ENCODE results near the gene PCP2.

PCP2 gene

DNA sequence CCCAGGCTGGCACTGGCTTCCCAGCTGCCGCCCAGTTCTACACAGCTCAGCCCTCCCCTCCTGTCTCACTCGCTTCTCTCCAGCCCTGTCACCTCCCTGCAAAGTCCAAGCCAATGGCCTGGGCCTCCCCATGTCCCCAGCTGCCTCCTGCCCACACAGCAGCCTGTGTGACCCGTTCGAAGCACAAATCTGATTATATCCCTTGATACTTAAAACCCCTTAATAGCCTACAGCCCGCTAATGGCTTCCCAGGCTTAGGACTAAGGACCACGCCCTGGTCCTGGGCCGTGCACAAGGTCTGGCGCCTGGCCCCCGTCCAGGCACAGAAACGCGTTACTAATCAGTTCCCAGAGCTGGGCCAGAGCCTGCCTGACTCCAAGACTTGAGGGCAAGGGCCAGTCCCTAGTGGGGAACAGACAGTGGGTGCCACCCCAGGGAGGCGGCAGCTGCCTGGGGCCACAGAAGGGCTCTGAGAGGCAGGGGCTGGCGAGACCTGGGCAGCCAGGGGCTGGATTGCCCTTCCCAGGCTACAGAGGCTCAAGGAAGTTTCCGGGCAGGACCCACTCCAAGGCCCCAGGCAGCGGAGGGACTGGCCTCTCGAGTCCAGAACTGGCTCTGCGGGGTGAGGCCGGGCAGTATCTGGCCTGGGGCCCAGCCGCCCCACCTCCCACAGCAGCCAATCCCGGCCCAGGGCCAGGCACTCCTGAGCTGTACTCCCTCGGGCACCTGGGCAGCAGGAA, 14.6 kb downstream of the PCP2 start:
- DNase-seq (ENCODE audit: low read depth in 2 of 2): no peak

DNA sequence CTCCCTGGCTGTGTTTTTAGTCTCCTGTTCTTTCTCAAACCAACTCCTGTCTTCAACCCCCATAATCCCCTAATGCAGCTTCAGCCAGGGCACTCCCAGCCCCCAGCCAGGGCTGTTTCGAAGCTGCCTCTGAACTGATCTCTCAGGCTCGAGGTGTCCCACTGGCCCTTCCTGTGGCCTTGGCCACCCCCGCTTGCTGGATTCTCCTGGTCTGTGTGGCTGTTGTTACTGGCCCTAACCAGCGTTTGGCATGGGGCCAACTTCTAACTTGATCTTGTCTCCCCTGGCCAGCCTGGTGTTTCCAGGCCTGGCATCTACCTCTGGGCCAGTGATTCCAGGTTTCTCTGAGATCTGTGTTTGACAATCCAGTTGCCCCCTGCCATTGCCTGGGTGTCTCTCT, 15.2 kb downstream of the PCP2 start:
- DNase-seq (ENCODE audit: low read depth in 2 of 2): no peak

DNA sequence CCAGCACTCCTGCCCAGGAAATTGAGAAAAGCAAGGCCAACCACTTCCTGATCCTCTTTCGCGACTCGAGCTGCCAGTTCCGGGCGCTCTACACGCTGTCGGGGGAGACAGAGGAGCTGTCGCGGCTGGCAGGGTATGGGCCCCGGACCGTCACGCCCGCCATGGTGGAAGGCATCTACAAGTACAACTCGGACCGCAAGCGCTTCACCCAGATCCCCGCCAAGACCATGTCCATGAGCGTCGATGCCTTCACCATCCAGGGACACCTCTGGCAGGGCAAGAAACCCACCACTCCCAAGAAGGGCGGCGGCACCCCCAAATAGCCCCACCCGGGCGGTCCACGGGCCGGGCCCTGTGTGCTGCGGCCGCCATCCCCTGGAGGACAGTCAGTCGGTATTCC, 15.8 kb downstream of the PCP2 start:
- no peak for DNase-seq (ENCODE audit: low read depth in 2 of 2)

DNA sequence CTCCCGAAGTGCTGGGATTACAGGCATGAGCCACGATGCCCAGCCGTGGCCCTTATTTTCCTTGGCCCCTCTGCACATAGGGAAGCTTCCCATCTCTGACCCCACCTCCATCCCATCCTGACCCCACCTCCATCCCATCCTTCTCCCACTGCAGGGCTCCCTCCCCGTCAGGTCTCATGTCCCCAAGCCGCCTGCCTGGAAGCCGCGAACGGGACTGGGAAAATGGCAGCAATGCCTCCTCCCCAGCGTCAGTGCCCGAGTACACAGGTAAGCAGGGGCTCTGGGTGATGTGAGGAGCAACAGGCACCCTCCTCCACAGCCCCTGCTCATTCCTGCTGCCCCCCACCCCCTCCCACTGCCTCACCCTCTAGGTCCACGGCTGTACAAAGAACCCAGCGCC, 16.3 kb downstream of the PCP2 start:
- DNase-seq (ENCODE audit: low read depth in 2 of 2): no peak

DNA sequence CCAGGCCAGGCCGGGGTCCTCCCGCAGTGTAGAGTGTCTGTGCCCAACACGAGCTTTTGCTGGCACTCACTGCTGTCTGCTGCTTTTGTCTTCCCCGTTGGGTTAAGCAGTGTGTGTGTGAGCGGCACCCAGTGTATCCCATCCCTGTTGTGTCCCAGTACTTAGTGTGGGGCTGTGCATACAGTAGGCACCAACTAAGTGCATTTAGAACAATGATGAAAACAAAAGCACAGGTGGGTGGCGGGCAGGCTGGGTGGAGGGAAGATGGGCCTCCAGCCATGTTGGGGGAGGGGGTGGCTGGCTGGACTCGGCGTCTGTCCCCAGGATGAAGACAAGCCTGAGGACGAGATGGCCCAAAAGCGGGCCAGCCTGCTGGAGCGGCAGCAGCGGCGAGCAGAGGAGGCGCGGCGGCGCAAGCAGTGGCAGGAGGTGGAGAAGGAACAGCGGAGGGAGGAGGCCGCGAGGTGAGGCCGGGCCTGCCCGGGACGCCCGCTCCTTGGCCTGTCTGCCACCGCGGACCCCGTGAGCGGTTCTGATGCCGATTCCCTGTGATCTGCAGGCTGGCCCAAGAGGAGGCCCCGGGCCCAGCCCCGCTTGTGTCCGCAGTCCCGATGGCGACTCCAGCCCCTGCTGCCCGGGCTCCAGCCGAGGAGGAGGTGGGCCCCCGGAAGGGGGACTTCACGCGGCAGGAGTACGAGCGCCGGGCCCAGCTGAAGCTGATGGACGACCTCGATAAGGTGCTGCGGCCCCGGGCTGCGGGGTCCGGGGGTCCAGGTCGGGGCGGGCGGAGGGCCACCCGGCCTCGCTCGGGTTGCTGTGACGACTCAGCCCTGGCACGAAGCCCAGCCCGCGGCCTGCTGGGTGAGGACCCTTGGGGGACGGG, 18.4 kb downstream of the PCP2 start:
- no peak for DNase-seq (ENCODE audit: low read depth in 2 of 2)

DNA sequence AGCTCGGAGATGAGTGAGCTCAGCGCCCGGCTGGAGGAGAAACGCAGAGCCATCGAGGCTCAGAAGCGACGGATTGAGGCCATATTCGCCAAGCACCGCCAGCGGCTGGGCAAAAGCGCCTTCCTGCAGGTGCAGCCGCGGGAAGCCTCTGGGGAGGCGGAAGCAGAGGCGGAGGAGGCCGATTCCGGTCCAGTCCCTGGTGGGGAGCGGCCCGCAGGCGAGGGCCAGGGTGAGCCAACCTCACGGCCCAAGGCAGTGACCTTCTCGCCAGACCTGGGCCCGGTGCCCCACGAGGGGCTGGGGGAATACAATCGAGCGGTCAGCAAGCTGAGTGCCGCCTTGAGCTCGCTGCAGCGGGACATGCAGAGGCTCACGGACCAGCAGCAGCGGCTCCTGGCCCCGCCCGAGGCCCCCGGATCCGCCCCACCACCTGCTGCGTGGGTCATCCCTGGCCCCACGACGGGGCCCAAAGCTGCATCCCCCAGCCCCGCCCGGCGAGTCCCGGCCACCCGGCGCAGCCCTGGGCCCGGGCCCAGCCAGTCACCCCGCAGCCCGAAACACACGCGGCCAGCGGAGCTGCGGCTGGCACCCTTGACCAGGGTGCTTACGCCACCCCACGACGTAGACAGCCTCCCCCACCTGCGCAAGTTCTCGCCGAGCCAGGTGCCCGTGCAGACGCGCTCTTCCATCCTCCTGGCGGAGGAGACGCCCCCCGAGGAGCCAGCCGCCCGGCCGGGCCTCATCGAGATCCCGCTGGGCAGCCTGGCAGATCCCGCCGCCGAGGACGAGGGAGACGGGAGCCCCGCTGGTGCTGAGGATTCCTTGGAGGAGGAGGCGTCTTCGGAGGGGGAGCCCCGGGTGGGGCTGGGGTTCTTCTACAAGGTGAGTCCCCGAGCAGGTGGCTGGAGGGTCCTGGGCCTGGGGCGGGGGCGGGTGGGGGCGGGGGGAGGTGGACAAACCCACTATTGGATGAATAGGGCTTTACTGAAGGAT, 20.9 kb downstream of the PCP2 start:
- DNase-seq (ENCODE audit: low read depth in 2 of 2): no peak

GRCh38 chr19:7611541-7612279, 21.8 kb downstream of the PCP2 start:
- no peak for DNase-seq (ENCODE audit: low read depth in 2 of 2)

GRCh38 chr19:7610491-7611240, 22.9 kb downstream of the PCP2 start:
- DNase-seq (ENCODE audit: low read depth in 2 of 2): no peak

DNA sequence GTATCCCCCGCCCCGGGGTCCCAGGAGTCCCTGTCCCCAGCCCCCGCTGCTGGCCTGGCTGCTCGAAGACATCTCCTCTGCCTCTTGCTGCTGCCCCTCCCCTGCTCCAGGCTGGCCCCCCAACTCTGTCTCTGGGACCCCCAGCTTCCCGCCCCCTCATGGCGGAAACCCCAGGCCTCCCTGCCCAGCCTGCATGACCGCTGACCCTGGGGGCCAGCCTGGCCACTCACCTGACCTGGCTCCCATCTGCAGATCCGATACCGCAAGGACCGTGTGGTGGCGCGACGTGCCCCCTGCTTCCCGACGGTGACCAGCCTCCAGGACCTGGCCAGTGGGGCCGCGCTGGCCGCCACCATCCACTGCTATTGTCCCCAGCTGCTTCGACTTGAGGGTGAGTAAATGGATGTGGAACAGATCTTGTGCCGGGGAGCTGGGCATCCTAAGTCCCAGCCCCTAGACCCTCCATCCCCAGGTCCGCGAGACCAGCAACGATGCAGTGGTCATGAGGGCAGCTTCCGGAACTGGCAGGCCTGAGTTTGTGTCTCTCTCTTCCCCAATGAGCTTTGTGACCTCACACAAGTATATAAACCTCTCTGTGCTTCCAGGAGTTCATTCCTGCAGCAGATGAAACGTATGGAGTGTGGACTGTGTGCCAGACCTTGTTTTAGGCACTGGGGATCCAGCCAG, 25.5 kb downstream of the PCP2 start:
- no peak for DNase-seq (ENCODE audit: low read depth in 2 of 2)

- DNase-seq (ENCODE audit: low read depth in 2 of 2): no peak
Measured at GRCh38 chr19:7607212-7607873, 26.2 kb downstream of the PCP2 start.

DNA sequence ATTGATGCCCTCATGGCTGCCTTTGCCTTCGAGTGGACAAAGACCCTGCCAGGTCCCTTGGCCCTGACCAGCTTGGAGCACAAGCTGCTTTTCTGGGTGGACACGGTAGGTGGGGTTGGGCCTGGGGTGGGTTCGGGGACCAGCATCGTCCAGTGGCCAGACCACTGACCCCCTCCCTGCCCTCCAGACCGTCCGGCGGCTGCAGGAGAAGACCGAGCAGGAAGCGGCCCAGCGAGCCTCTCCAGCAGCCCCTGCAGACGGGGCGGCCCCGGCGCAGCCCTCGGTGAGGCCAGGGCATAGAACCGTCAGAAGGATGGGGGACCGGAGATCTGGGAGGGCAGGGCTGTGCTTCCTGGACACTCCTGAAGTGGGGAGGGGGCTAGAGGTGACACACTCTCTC, 27.2 kb downstream of the PCP2 start:
- no peak for DNase-seq (ENCODE audit: low read depth in 2 of 2)

DNA sequence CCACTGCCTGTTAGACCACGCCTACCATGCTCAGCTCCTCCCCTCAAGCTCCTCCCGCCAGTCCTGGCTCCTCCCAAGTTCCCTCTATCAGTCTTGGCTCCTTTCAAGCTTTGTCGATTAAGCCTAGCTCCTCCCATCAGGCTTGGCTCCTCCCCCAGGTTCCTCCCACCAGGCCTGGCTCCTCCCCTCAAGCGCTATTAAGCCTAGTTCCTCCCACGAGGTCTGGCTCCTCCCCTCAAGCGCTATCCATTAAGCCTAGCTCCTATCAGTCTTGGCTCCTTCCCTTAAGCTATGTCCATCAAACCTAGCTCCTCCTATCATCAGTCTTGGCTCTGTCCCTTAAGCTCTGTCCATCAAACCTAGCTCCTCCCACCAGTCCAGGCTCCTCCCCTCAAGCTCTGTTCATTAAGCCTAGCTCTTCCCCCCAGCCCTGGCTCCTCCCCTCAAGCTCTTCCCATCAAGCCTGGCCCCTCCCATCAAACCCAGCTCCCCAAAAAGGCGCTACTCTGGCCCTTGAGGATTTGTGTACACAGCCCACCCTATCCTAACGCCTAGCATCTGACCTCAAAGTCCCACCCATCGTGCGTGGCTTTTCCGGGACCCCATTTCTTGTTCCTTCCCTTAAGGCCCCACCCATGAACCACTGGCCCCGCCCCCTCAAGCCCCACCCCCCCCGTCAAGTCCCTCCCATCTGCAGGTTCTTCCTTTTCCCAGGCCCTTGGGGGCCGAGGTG, 27.9 kb downstream of the PCP2 start:
- no peak for DNase-seq (ENCODE audit: low read depth in 2 of 2)

- DNase-seq (ENCODE audit: low read depth in 2 of 2): no peak
Measured at GRCh38 chr19:7603919-7604318, 29.6 kb downstream of the PCP2 start.

DNA sequence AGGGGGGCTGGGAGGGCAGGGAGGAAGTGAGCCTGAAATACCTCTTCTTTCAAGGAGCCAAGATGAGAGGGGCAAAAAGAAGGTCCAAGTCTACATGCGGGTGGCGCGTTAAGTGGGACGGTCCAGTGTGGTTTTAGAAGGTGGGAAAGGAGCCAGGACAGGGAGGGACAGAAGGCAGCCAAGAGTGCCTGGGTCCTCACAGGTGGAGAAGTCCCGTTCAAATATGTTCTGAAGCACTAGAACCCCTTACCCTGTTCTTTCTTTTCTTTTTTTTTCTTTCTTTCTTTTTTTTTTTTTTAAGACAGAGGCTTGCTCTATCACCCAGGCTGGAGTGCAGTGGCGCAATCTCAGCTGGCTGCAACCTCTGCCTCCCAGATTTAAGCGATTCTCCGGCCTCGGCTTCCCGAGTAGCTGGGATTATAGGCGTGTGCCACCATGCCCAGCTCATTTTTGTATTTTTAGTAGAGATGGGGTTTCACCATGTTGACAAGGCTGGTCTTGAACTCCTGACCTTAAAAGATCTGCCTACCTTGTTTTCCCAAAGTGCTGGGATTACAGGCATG, 30.5 kb downstream of the PCP2 start:
- DNase-seq (ENCODE audit: low read depth in 2 of 2): no peak

DNA sequence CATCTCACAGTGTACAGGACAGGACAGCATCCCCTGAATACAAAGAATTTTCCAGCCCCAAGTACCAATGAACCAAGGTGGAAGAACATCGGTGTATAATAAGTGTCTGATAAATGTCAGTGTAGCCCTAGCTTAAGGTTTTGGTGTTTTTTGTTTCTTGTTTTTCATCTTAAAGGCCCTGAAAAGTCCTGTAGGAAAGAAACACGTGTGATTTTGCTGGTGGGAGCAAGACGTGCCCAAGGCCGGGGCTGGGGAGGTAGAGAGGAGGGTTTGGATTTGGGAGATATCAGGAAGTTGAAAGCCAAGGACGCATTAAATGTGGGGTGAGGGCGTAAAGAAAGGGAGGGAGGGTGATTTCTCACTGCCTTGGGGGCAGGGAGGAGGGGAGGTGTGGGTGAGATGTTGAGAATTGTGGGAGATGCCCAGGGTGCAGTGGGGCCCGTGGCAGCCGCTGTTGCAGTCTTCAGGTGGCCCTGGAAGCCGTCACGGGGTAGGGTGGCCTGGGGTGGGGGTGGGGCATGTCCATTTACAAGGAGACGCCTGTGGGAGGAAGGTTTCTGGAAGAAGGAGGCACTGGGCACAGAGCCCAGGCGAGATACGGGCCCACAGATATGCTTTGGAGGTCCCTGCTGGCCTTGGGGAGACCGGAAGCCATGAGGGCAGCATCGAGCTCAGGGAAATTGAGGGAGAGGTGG, 31.1 kb downstream of the PCP2 start:
- no peak for DNase-seq (ENCODE audit: low read depth in 2 of 2)

- no peak for DNase-seq (ENCODE audit: low read depth in 2 of 2)
Measured at GRCh38 chr19:7600721-7601120, 32.8 kb downstream of the PCP2 start.

DNA sequence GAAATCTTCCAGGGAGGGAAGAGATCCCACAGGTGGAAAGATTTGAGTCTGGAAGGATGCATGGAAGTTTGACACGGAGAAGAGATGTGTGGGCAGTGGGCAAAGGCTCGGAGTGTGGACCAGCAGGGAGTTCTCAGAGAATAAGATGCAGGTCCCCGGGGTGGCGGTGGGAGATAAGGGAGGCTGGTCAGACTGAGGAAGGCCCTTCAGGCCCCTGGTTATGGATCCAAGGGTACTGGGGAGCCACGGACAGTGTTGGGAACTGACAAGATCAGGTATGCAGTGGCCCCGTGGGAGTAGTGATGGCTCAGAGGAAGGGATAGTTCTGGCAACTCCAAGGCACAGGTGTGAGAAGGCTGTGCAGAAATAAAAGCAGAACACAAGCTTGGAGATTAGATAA, 35.3 kb downstream of the PCP2 start:
- no peak for DNase-seq (ENCODE audit: low read depth in 2 of 2)

DNA sequence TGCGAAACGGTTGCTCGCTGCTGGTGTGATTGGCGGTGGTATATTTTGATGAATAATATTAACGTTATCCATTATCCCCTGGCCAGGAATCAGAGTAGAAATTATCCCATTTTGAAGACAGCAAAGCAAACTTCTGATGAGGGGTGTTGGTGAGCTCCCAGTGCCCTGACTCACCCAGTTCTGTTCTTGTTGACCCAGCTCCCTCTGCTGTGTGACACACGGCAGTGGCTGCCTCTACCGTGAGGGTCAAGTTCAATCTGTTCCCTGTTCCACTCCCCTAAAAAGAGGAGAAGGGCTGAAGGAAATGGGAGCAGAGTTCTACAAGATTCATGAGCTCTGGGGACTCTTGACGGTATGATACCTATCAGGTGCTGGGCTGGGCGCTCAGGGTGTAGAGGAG, 35.8 kb downstream of the PCP2 start:
- DNase-seq (ENCODE audit: low read depth in 2 of 2): no peak

Measured in activated CD8-positive, alpha-beta memory T cell treated with anti-CD3 and anti-CD28 coated beads for 4 hours (primary cell).